NCI-H748 treated with DMSO at 0.1 percent for 48 hours (cell line): ENCODE data around the gene TCP11.

Experiments
- DNase-seq: peaks from one replicate; lab custom pipeline; 2025; lab: John Stamatoyannopoulos, UW

Gene TCP11

GRCh38 chr6:35080821-35081425, 60.2 kb downstream of the TCP11 start:
- DNase-seq, result no peak

GRCh38 chr6:35080016-35080680, 61.0 kb downstream of the TCP11 start:
- no peak for DNase-seq

GRCh38 chr6:35079311-35080000, 61.7 kb downstream of the TCP11 start:
- no peak for DNase-seq

- no peak for DNase-seq
Observed at GRCh38 chr6:35078896-35079295, 62.2 kb downstream of the TCP11 start.

GRCh38 chr6:35078226-35078850, 62.8 kb downstream of the TCP11 start:
- no peak for DNase-seq

- no peak for DNase-seq
Observed at GRCh38 chr6:35077713-35078105, 63.4 kb downstream of the TCP11 start.

- DNase-seq, result no peak
Observed at GRCh38 chr6:35076997-35077712, 64.0 kb downstream of the TCP11 start.

- no peak for DNase-seq
Observed at GRCh38 chr6:35073766-35074471, 67.2 kb downstream of the TCP11 start.

- DNase-seq, result no peak
Observed at GRCh38 chr6:35073211-35073610, 67.9 kb downstream of the TCP11 start.

GRCh38 chr6:35072698-35073055, 68.5 kb downstream of the TCP11 start:
- no peak for DNase-seq

GRCh38 chr6:35072051-35072697, 69.0 kb downstream of the TCP11 start:
- DNase-seq, result no peak

GRCh38 chr6:35071347-35071994, 69.7 kb downstream of the TCP11 start:
- no peak for DNase-seq

GRCh38 chr6:35070111-35070510, 71.0 kb downstream of the TCP11 start:
- DNase-seq, result no peak

GRCh38 chr6:35069262-35069661, 71.9 kb downstream of the TCP11 start:
- DNase-seq, result no peak

GRCh38 chr6:35068644-35069043, 72.5 kb downstream of the TCP11 start:
- no peak for DNase-seq

GRCh38 chr6:35068206-35068605, 72.9 kb downstream of the TCP11 start:
- DNase-seq, result no peak
